Activated CD4-positive, CD25-positive, alpha-beta regulatory T cell treated with anti-CD3 and anti-CD28 coated beads, Interleukin-2, amount 50 U/mL, for 72 hours (primary cell): ENCODE data around the gene ALDH1A2.
"Not testable (repeated sequence)": the region's sequence is repeated elsewhere in the genome, so short reads cannot be mapped to it uniquely, and the experiment has no call there.

Source experiments
- DNase-seq: peaks from one replicate; pipeline ENCODE4 v3.0.0; 2021

ALDH1A2 gene

DNA sequence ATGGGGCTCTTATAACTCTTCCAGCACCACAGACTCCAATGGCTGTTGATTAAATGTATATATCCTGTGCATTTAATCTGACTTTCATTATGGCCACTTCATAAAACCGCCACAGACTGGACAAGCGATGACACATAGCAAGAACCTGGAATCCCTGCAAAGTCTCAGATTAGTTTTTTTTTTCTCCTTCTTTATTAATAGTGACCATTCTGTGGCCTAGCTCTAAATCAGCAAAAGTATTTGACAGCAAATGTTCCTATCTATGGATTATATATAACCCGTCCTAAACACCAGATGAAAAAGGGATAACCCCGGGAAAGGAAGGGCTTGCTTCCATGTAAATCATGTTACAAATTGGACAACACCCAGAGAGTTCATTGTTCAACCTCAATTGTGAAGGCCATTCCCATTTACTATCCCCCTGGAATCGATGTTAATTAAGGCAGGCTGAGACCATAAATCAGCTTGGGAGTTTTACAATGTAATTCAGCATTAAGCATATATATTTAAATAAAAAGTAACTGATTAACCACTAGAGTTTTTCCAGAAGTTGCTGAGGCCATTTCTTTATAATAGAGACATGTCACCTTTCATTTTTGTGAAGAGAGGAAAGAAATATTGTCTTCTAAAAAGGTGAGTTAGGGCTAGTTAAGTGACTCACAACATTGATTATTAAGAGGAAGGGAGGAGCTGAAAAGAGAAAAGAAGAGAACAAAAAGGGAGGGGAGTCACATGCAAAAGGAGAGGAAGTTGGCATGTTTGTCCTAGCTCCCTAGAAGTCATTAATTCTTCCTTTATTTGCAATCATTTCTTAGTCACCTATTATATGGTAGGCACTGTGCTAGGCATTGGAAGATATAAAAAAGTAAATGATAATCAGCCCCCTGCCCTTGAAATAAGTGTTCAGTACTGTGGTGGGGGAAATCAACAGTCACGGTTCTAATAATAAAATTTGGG, 26.2 kb downstream of the ALDH1A2 start:
- DNase-seq = no peak

GRCh38 chr15:58038426-58039078, 27.0 kb downstream of the ALDH1A2 start:
- DNase-seq = no peak

DNA sequence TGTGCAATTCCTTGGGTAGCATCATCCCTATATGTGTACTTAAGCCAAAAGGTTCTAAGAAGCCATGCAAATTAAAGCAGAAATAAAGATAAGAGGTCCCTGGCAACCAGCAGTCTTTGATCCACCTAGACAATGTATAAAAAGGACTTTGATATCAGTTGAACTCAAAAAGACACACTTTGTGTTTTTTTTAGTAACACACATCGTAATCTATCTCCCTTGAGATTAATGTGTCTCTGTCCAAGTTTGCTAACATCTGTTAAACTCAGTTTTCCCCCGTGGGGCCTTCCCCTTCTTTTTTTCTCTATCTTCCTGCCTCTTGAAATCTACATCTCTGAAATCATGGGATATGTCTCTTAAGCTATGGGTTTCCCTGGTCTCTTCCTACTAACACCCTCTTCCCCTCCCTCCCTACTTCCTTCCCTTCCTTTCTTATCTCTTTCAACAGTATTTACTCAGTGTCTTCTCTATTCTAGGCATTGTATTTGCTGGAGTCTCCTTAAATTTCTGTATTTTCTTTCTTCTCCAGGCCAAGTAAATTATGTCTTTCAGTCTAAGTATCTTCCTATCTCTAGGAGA, 27.7 kb downstream of the ALDH1A2 start:
- no peak for DNase-seq

DNA sequence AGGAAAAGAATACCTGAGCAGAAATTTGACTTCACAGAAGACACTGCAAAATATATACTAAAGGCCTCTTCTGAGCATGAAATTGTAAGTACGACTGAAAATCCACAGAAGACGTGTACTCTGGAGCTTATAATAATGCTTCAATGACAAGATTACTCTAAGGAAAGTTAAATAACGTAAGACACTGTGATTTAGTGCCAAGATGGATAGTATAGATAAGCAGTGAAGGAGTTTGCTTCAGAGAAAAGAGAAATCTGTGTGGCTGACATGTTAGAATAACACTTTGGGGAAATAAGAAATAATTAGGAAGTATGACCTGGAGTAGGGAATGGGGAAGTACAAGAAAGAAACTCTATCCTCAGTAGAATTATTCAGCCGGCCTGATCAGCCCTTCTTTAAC, 28.9 kb downstream of the ALDH1A2 start:
- no peak for DNase-seq

GRCh38 chr15:58028392-58028791, 37.1 kb downstream of the ALDH1A2 start:
- DNase-seq = not testable (repeated sequence)

GRCh38 chr15:58026552-58026951, 39.0 kb downstream of the ALDH1A2 start:
- no peak for DNase-seq

DNA sequence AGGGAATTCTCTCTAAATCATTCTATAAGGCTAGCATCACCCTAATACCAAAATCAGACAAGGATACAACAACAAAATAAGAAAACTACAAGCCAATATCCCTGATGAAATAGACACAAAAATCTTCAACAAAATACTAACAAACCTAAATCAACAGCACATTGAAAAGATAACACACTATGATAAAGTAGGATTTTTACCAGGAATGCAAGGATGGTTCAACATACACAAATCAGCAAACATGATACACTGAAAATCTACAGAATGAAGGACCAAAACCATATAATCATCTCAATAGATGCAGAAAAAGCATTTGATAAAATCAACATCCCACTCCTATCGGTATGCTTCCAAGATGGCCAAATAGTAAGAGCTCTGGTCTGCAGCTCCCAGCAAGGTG, 39.5 kb downstream of the ALDH1A2 start:
- DNase-seq = no peak

GRCh38 chr15:58021332-58022230, 43.9 kb downstream of the ALDH1A2 start:
- no peak for DNase-seq

DNA sequence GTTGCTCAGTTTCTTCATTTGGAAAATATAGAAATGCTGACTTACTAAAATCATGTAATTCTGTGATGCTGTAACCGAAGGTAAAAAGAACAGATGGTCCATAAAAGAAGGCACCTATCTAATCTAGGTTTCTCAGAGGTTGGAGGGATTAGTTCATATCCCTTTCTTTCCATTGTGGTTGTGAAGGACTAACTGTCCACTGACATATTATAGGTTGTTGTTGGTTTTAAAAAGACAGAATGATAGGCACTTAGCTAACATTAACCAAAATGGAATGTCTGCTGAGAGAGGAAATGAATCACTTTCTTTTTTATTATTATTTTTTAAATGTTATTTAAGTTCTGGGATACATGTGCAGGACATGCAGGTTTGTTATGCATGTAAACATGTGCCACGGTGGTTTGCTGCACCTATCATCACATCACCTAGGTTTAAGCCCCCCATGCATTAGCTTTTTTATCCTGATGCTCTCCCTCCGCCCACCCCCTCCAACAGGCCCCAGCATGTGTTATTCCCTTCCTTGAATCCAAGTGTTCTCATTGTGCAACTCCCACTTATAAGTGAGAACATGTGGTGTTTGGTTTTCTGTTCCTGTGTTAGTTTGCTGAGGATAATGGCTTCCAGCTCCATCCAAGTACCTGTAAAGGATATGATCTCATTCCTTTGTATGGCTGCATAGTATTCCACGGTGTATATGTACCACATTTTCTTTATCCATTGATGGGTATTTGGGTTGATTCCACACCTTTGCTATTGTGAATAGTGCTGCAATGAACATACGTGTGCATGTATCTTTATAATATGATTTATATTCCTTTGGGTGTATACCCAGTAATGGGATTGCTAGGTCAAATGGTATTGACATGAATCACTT, 45.8 kb downstream of the ALDH1A2 start:
- DNase-seq = no peak

- no peak for DNase-seq
These were observed 47.6 kb downstream of the ALDH1A2 start for GRCh38 chr15:58017869-58018268.

DNA sequence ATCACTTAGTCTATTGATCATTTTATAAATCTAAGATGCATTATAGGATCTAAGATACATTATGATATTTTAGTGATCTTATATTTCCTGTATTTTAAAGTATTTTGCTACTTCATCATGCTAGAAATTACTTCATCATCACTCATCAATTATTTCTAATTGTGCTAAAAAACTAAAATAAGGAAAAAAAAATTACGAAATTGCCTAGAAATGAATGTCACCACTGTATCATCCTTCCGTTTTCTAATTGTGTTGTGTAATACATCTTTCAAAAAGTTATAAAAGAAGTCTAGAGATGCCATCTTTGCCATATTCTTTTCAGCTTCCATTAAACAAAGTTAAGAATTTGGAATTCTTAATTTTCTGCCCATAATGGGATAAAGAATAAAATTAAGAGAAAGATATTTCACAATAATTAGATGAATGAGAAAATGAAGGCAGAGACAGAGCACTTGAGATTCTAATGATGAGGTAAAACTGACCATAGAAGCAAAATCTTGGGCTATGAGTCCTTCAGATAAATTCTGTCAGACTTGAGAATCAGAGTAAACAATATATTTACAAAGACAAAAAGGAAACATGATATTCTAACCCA, 48.8 kb downstream of the ALDH1A2 start:
- DNase-seq = no peak

GRCh38 chr15:58015565-58015964, 49.9 kb downstream of the ALDH1A2 start:
- no peak for DNase-seq

DNA sequence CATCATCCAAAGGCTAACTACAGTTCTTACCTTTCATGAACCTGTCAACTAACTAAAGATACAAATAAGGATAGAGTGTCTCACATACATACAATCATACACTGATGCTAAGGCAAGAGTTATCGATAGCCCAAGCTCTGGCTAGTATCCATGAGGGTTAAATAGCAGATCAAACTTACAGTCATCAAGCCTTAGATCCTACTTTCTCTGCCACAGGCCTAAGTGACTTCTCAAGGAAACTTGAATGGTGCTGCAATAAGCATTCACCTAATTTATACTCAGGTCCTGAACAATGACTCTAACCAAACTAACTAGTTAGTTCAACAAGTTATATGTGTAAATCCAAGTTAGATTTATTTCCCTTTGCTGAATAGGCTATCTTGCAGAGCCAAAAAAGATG, 51.0 kb downstream of the ALDH1A2 start:
- DNase-seq = no peak

DNA sequence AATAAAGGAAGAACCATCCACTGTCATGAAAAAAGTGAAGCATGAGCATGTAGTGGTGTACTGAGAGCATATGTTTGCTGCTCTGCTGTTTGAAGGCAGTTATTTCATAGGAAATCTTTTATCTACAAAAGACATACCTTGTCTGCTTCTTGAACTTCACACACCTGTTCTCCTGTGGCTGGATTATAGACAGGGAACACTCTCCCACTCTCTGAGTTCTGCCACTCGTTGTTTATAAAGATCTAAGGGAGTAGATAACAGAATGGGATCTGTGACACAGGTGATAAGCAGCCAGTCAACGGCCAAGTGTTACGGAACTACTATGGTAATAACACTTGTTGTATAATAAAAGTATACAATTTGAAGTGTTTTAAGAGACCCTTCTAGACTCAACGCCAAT, 51.5 kb downstream of the ALDH1A2 start:
- no peak for DNase-seq

GRCh38 chr15:58010983-58011382, 54.5 kb downstream of the ALDH1A2 start:
- DNase-seq = no peak

DNA sequence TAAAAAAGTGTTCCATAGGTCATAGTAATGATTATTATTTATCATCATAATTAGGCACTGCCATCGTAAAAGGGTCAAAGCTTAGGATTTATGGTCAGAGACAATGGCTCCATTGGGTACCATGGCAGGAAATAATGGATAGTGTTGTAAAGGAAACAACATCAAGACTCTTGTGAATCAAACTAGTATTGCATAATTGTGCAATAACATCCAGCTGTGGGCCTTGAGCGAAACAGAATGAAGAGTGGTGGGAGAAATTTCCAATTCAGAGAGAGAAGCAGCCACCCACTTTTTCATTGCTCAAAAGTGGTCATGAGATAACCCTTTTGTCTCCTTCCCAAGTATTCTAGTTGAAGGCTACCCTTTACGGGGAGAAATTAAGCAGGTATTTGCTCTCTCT, 61.7 kb downstream of the ALDH1A2 start:
- no peak for DNase-seq

DNA sequence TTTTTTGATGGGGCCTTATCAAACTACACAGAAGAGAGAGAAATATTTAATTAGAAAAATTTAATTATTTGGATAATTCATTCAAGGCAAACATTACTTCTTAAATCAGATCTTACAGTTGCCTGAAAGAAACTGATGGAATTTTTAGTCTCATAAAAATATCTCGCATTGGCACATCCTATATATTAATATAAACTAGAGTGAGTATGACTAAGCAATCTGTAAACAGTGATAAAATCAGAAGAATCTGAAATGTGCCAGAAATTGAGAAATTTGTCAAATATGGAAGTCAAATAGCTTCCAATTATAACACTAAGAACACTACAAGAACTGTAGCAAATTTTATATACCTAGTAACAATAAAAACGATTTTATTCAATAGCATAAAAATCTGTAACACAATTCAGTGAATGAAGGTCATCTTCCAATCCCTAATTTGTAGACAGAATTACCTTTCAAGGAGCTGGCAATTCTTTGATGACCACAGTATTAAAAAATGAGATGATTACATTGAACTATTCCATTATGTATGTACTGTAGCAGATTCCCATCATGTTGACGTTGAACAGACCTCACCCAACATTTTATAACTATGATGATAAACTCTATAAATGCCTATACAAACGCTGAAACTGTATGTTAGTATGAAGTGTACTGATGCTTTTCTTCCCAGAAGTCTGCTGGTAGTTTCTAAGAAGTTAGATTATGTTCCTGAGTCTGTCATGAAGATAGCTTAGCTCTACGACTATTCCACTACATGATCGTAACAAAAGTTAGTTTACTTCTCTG, 63.0 kb downstream of the ALDH1A2 start:
- no peak for DNase-seq

GRCh38 chr15:57999699-58000098, 65.8 kb downstream of the ALDH1A2 start:
- DNase-seq = not testable (repeated sequence)

GRCh38 chr15:57996561-57996960, 69.0 kb downstream of the ALDH1A2 start:
- DNase-seq = no peak

- no peak for DNase-seq
These were observed 71.1 kb downstream of the ALDH1A2 start for GRCh38 chr15:57994221-57995049.
